ENCODE results near the gene CES3. TPM values are rescaled to one million over a fixed set of nuclear protein-coding genes. Genes with fewer than 3 reads are reported as not detected.
"Not testable (repeated sequence)": the region's sequence is repeated elsewhere in the genome, so short reads cannot be mapped to it uniquely, and the experiment has no call there.

Gene CES3
- total RNA-seq, 2 donors from 2014 or later = 2.6 to 4.2 TPM

GRCh38 chr16:66977341-66978113 is 16.5 kb downstream of the CES3 start:
- peak; percentile 92 for ATAC-seq (replicated peaks)
- H3K9me3 Mint-ChIP-seq = no peaks in the 10 kb centered on the region
- H3K27ac Mint-ChIP-seq = peak overlapping the region; percentile 71
- H3K4me1 Mint-ChIP-seq = peaks cover 32% of the 10 kb centered on the region
- H3K36me3 Mint-ChIP-seq (ENCODE audit: low read depth) = no peaks in the 10 kb centered on the region
- H3K27me3 Mint-ChIP-seq = no peaks in the 10 kb centered on the region
- H3K4me3 Mint-ChIP-seq = peak overlapping the region; percentile 84

DNA sequence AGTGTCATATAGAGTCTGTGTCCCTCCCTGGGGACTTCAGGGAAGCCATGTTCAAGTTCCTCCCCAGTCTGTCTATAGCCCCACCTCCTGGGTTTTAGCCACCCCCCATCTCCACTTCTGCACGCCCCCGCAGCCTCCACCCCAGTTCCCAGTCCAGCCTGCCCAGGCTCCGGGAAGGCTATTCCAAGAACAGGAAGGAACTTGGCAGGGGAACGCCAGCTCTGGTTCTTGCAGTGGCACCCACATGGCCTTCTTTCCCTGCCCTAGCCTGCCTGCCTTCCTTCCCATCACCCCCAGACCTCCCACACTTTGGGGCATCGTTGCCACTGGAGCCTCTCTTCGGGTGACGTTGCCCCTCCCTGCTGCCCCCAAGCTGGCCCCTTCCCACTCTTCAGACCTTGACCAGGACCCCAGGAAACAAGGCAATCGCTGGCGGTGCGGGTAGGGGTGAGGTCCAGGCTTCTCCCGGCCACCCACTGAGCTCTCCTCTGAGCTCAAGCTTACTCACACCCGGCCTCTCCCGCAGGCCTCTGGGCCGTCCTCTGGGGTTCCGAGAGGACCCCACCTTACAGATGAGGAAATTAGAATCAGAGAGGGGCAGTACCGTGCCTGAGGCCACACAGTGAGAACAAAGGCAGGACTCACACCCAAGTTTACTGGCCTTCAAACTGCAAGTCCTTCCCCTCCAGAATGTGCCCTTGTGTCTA is 18.1 kb downstream of the CES3 start:
- no peak for ATAC-seq (replicated peaks)
- Mint-ChIP-seq H3K36me3 (ENCODE audit: low read depth) (no peaks in the 10 kb centered on the region), H3K4me1 (peaks cover 39% of the 10 kb centered on the region), H3K27me3 (no peaks in the 10 kb centered on the region), H3K4me3 (peak overlapping the region; percentile 84), H3K27ac (peak overlapping the region; percentile 71), H3K9me3 (no peaks in the 10 kb centered on the region)

DNA sequence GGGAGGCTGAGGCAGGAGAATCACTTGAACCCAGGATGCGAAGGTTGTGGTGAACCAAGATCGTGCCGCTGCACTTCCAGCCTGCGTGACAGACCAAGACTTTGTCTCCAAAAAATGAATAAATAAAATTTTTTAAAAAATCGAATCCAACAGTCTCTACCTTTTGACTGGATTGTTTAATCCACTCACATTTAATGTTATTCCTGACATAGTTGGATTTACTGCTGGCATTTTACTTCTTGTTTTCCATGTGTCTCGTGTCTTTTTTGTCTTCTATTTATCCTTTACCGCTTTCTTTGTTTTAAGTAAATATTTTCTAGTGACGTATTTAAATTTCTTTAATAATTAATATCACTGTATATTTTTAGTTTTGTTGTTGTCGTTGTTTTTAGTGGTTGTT is 22.0 kb downstream of the CES3 start:
- Mint-ChIP-seq H3K36me3 (ENCODE audit: low read depth) (peaks cover 14% of the 10 kb centered on the region), H3K27ac (peak overlapping the region; percentile 100), H3K4me1 (peaks cover 42% of the 10 kb centered on the region), H3K4me3 (peak overlapping the region; percentile 44), H3K9me3 (no peaks in the 10 kb centered on the region), H3K27me3 (no peaks in the 10 kb centered on the region)
- ATAC-seq (replicated peaks) = no peak

DNA sequence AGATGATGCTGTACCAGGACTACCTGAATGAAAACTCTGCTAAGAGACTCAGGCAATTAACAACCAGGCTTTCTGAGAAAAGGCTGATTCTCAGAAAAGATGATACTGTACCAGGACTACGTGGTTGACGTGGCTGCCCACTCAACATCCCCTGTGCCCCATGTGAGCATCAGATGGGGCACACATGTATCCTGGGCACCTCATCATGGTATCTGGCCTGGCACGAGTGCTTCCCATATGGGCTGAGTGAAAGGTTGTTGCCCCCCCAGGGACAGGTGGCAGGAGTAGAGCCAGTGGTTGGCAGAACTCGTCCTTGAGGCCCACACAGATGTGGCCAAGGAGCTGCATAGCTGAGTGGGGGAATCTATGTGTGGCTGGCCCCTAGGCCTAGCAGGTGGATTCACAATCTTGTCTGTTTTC is 23.8 kb downstream of the CES3 start:
- ATAC-seq (replicated peaks) = peak; percentile 88
- Mint-ChIP-seq H3K4me1 (peaks cover 46% of the 10 kb centered on the region), H3K4me3 (peak overlapping the region; percentile 83), H3K9me3 (no peaks in the 10 kb centered on the region), H3K27ac (peak overlapping the region; percentile 100), H3K36me3 (ENCODE audit: low read depth) (peaks cover 14% of the 10 kb centered on the region), H3K27me3 (no peaks in the 10 kb centered on the region)

DNA sequence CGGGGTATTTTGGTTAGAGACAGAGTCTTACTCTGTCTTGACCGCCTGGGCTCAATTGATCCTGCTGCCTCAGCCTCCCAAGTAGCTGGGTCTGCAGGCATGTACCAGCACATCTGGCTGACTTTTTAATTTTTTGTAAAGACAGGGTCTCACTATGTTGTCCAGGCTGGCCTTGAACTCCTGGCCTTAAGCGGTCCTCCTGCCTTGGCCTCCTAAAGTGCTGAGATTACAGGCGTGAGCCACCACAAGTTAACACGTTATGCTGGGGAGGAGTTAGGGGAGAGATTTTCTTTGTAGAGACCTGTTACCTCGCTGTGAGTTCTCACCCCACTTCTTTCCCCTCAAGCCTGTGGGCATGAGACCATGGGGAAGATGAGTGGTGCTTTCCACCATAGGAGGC is 25.5 kb downstream of the CES3 start:
- Mint-ChIP-seq H3K27ac (peak overlapping the region; percentile 100), H3K4me3 (peak overlapping the region; percentile 83), H3K27me3 (no peaks in the 10 kb centered on the region), H3K36me3 (ENCODE audit: low read depth) (peaks cover 14% of the 10 kb centered on the region), H3K9me3 (no peaks in the 10 kb centered on the region), H3K4me1 (peaks cover 40% of the 10 kb centered on the region)
- ATAC-seq (replicated peaks) = no peak

DNA sequence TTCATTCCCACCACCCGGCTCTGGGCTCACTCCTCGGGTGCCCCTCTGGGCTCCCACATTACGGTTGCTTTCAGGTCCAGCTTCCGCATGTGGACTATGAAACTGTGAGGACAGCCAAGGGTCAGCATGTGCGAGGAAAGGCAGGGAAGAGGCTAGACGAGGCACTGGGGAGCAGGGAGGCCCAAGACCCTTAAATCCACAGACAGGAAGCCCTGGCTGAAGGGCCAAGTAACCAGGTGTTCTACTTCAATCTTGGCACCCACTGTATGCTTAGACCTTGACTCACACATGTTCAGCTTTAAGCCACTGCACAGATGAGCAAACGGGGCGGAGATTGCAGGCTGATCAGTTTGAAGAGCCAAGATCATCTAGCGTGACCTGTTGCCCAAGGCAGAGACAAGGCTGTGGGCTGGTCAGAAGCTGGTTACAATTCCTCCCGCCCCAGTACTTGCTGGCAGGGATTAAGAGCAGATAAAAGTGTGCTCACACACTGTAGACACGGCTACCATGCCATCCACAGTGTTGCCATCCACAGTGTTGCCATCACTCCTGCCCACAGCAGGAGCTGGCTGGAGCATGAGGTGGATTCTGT is 27.2 kb downstream of the CES3 start, which contains the start of gene CES4A:
TSS of gene CES4A (plus strand) at position 393 of the 592 bp plus-strand sequence. CDS start at position 577, 184 bp downstream.
- H3K36me3 Mint-ChIP-seq (ENCODE audit: low read depth) = peaks cover 14% of the 10 kb centered on the region
- no peaks in the 10 kb centered on the region for H3K9me3 Mint-ChIP-seq
- H3K4me3 Mint-ChIP-seq = peak within 1 kb of the TSS; percentile 83
- H3K27ac Mint-ChIP-seq = peak within 1 kb of the TSS; percentile 100
- ATAC-seq (replicated peaks) = no peak
- H3K4me1 Mint-ChIP-seq = peaks cover 32% of the 10 kb centered on the region
- H3K27me3 Mint-ChIP-seq = no peaks in the 10 kb centered on the region

- no peaks in the 10 kb centered on the region for H3K27me3 Mint-ChIP-seq
Measured at GRCh38 chr16:66991545-66992077, 30.5 kb downstream of the CES3 start.

DNA sequence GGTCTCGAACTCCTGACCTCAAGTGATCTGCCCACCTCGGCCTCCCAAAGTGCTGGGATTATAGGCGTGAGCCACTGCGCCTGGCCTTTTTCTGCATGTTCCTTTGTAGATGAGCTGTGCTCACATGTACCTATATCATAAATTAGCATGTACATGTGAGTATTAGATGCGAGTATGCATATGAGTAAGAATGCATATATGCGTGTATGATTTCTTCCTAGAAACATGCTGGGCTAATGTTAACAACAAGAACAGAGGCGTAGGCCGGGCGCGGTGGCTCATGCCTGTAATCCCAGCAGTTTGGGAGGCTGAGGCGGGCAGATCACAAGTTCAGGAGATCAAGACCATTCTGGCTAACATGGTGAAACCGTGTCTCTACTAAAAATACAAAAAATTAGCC is 32.5 kb downstream of the CES3 start:
- not testable (repeated sequence) for H3K36me3 Mint-ChIP-seq (ENCODE audit: low read depth); ATAC-seq (replicated peaks)

More at GRCh38 chr16:66991545-66992077, 30.5 kb downstream of the CES3 start:
- no peaks in the 10 kb centered on the region for H3K9me3 Mint-ChIP-seq
- H3K4me3 Mint-ChIP-seq = no peak overlapping the region
- no peak overlapping the region for H3K27ac Mint-ChIP-seq
- ATAC-seq (replicated peaks) = no peak
- no peaks in the 10 kb centered on the region for H3K36me3 Mint-ChIP-seq (ENCODE audit: low read depth)
- peaks cover 12% of the 10 kb centered on the region for H3K4me1 Mint-ChIP-seq

DNA sequence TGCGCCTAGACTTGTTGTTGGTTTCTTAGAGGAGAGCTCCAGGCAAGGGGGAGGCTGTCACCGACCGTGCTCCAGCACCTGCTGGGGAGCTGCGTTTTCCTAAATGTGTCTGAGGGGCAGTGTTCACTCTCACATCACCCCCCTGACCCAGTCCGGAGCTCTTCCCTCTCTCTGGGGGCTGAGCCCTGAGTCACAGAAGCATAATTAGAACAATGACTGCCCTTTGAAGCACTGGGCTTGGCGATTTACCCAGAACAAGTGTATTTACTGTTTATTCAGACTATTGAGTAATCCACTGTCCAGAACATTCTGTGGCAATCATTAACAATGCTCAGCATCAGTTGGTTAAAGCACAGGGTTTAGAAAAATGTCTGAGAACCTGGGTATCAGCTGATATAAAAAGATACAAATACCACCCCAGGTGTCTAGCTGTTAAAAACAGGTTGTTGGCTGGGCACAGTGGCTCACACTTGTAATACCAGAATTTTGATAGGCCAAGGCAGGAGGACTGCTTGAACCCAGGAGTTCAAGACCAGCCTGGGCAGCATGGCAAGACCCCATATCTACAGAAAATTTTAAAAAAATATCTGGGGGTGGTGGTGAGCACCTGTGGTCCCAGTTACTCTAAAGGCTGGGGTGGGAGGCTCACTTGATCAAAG is 35.4 kb downstream of the CES3 start:
- Mint-ChIP-seq H3K9me3 (no peaks in the 10 kb centered on the region), H3K27me3 (no peaks in the 10 kb centered on the region), H3K4me3 (no peak overlapping the region), H3K36me3 (ENCODE audit: low read depth) (peaks cover 8% of the 10 kb centered on the region), H3K4me1 (peaks cover 7% of the 10 kb centered on the region), H3K27ac (no peak overlapping the region)
- ATAC-seq (replicated peaks) = no peak

More for the DNA sequence above, 32.5 kb downstream of the CES3 start:
- H3K27me3 Mint-ChIP-seq, H3K4me3 Mint-ChIP-seq, H3K9me3 Mint-ChIP-seq, H3K27ac Mint-ChIP-seq, H3K4me1 Mint-ChIP-seq: not testable (repeated sequence)

GRCh38 chr16:66996983-66997358 is 35.9 kb downstream of the CES3 start:
- H3K4me1 Mint-ChIP-seq = peaks cover 11% of the 10 kb centered on the region
- H3K9me3 Mint-ChIP-seq = no peaks in the 10 kb centered on the region
- H3K36me3 Mint-ChIP-seq (ENCODE audit: low read depth) = peaks cover 13% of the 10 kb centered on the region
- H3K4me3 Mint-ChIP-seq = no peak overlapping the region
- H3K27me3 Mint-ChIP-seq = no peaks in the 10 kb centered on the region
- H3K27ac Mint-ChIP-seq = peak overlapping the region; percentile 62
- no peak for ATAC-seq (replicated peaks)

DNA sequence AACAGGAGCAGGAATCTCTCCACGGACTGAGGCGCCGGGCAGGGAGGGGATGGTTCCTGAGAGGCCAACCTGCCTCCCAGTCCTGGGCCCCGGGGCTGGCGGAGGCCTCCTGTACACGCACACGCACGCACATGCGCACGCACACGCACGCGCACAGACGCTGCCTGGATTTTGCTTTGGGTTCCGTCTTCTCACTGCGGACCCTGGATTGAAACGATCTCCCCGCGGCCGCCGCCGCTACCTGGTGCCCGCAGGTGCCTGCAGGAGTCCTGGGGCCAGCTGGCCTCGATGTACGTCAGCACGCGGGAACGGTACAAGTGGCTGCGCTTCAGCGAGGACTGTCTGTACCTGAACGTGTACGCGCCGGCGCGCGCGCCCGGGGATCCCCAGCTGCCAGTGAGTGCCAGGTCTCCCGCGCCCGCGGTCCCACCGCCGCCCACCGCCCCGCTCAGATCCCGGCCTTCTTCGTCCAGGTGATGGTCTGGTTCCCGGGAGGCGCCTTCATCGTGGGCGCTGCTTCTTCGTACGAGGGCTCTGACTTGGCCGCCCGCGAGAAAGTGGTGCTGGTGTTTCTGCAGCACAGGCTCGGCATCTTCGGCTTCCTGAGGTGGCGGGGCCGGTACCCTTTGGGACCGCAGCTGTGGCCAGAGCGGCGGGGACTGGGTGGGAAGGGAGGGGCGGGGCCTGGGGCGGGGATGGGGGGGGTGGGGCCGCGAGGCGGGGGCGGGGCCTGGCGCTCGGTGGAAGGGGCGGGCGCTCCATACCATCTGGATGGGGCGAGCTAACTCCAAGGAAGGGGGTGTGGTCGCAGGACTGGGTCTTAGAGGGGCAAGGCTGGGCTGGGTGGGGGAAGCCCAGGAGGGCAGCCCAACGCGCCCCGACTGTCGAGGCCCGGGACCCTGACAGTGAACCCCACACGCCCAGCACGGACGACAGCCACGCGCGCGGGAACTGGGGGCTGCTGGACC is 39.6 kb downstream of the CES3 start:
- Mint-ChIP-seq H3K9me3 (no peaks in the 10 kb centered on the region), H3K36me3 (ENCODE audit: low read depth) (peaks cover 41% of the 10 kb centered on the region), H3K27ac (peak overlapping the region; percentile 86), H3K4me3 (peak overlapping the region; percentile 79), H3K4me1 (peaks cover 13% of the 10 kb centered on the region), H3K27me3 (no peaks in the 10 kb centered on the region)
- peak; percentile 78 for ATAC-seq (replicated peaks)

GRCh38 chr16:67001726-67002125 is 40.7 kb downstream of the CES3 start:
- Mint-ChIP-seq H3K27me3 (no peaks in the 10 kb centered on the region), H3K36me3 (ENCODE audit: low read depth) (peaks cover 41% of the 10 kb centered on the region), H3K4me1 (peaks cover 13% of the 10 kb centered on the region), H3K9me3 (no peaks in the 10 kb centered on the region), H3K4me3 (peak overlapping the region; percentile 79), H3K27ac (no peak overlapping the region)
- ATAC-seq (replicated peaks) = no peak

GRCh38 chr16:67006930-67007658 is 46.0 kb downstream of the CES3 start:
- peaks cover 10% of the 10 kb centered on the region for H3K4me1 Mint-ChIP-seq

More at GRCh38 chr16:67006930-67007658, 46.0 kb downstream of the CES3 start:
- Mint-ChIP-seq H3K4me3 (peak overlapping the region; percentile 14), H3K27ac (no peak overlapping the region), H3K27me3 (no peaks in the 10 kb centered on the region), H3K9me3 (no peaks in the 10 kb centered on the region), H3K36me3 (ENCODE audit: low read depth) (peaks cover 33% of the 10 kb centered on the region)
- ATAC-seq (replicated peaks) = peak; percentile 78

All from activated T-helper 17 cell treated with anti-CD3 and anti-CD28 coated beads, Interleukin-2, amount 50 U/mL, for 72 hours (primary cell).